ENCODE measurements around the gene ARNT2.

DNA sequence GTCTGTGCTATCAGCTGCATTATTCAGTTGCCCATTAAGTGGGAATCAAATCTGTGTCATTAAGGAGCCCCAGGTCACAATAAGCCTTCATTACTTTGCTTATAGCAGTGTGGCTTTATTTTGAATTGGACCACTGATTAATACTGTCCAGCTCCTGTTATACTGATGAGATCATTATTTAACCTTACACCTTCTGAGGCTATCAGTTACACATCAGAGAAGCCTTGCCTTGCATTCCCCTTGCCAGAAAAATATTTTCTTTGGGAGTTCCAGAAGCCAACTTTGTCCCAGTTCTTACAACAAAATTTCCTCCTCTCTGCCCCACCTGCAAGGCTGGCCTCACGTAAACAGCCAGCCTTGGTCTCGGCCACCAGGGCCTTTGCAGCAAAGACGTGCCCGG is 29.7 kb upstream of the ARNT2 start:
- TF ChIP-seq FOXA3 (CRISPR knock-in tag; IDR thresholded peaks at IDR 0.05): no peak
- no peak for TF ChIP-seq TP53 (CRISPR knock-in tag; conservative IDR thresholded peaks at IDR 0.05)
- TF ChIP-seq NONO (IDR thresholded peaks at IDR 0.05): no peak
- TF ChIP-seq NONO (CRISPR knock-in tag; conservative IDR thresholded peaks at IDR 0.05): no peak
- TF ChIP-seq MAFK (conservative IDR thresholded peaks at IDR 0.05 in 1 of 2, IDR thresholded peaks at IDR 0.05 in 1 of 2; ENCODE audit: low read length in 2 of 2): no peak
- no peak for TF ChIP-seq SIN3A (IDR thresholded peaks at IDR 0.05; ENCODE audit: borderline replicate concordance, low read depth, low read length)
- no peak for TF ChIP-seq HIVEP1 (CRISPR knock-in tag; IDR thresholded peaks at IDR 0.05)
- no peak for TF ChIP-seq EP300 (IDR thresholded peaks at IDR 0.05; ENCODE audit: low read depth in 2 of 2, low read length in 2 of 2)
- TF ChIP-seq EP300 (CRISPR knock-in tag; IDR thresholded peaks at IDR 0.05; ENCODE audit: borderline replicate concordance): no peak
- no peak for TF ChIP-seq NR3C1 (CRISPR knock-in tag; IDR thresholded peaks at IDR 0.05)
- TF ChIP-seq REST (IDR thresholded peaks at IDR 0.05; ENCODE audit: borderline replicate concordance in 1 of 2, low read depth in 1 of 2, low read length in 2 of 2): no peak
- TF ChIP-seq, protein P1, sequence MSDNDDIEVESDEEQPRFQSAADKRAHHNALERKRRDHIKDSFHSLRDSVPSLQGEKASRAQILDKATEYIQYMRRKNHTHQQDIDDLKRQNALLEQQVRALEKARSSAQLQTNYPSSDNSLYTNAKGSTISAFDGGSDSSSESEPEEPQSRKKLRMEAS (IDR thresholded peaks at IDR 0.05): no peak
- TF ChIP-seq ZZZ3 (CRISPR knock-in tag; IDR thresholded peaks at IDR 0.05; ENCODE audit: borderline replicate concordance): no peak
- TF ChIP-seq BHLHE40 (IDR thresholded peaks at IDR 0.05; ENCODE audit: low read length): no peak
- TF ChIP-seq ZFP62 (CRISPR knock-in tag; IDR thresholded peaks at IDR 0.05): no peak

All from HepG2 (cell line).